ENCODE data around the gene REEP1.

DNA sequence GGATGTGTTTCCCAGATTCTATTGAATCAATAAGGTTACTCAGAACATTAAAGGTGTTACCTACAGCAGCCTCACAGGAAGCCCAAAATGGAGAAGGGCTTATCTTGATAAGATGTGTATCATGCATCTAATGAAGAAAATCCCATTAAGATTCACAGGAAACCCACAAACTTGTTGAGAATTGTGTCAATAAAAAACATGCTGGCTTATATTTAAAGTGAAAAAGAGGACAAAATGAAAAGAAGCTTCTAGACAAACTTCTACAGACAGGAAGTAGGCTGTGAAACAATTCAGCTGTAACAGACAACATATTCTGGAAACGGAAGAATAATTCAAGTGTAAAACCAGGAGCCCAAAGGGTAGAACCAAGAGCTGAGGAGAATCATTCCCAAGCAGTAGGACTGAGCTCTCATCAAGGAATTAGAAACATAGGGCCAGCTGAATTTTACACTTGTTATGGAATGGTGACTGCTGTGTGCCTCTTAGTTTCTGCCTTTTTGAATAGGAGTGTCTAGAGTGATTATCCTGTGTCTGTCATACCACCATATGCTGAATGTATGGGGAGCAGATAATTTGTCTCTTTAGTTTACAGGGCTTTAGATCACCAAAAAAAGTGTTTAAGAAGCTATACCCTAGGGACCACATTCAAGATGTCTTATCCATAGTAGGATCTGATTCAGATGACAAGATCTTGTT, 151.8 kb downstream of the REEP1 start:
- TF ChIP-seq, protein P1, sequence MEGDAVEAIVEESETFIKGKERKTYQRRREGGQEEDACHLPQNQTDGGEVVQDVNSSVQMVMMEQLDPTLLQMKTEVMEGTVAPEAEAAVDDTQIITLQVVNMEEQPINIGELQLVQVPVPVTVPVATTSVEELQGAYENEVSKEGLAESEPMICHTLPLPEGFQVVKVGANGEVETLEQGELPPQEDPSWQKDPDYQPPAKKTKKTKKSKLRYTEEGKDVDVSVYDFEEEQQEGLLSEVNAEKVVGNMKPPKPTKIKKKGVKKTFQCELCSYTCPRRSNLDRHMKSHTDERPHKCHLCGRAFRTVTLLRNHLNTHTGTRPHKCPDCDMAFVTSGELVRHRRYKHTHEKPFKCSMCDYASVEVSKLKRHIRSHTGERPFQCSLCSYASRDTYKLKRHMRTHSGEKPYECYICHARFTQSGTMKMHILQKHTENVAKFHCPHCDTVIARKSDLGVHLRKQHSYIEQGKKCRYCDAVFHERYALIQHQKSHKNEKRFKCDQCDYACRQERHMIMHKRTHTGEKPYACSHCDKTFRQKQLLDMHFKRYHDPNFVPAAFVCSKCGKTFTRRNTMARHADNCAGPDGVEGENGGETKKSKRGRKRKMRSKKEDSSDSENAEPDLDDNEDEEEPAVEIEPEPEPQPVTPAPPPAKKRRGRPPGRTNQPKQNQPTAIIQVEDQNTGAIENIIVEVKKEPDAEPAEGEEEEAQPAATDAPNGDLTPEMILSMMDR (IDR thresholded peaks at IDR 0.05 in 2 of 3, conservative IDR thresholded peaks at IDR 0.05 in 1 of 3; ENCODE audit: borderline replicate concordance in 1 of 3, insufficient read depth in 1 of 3, low read depth in 2 of 3, low read length in 2 of 3), result no peak
- TF ChIP-seq EGR1 (IDR thresholded peaks at IDR 0.05; ENCODE audit: low read depth) (no peak), EZH2 (IDR thresholded peaks at IDR 0.05) (no peak), ZNF274 (IDR thresholded peaks at IDR 0.05; ENCODE audit: low read depth, low read length) (no peak), POLR2AphosphoS5 (IDR thresholded peaks at IDR 0.05; ENCODE audit: low read depth, low read length) (no peak)
- TF ChIP-seq, protein P2, sequence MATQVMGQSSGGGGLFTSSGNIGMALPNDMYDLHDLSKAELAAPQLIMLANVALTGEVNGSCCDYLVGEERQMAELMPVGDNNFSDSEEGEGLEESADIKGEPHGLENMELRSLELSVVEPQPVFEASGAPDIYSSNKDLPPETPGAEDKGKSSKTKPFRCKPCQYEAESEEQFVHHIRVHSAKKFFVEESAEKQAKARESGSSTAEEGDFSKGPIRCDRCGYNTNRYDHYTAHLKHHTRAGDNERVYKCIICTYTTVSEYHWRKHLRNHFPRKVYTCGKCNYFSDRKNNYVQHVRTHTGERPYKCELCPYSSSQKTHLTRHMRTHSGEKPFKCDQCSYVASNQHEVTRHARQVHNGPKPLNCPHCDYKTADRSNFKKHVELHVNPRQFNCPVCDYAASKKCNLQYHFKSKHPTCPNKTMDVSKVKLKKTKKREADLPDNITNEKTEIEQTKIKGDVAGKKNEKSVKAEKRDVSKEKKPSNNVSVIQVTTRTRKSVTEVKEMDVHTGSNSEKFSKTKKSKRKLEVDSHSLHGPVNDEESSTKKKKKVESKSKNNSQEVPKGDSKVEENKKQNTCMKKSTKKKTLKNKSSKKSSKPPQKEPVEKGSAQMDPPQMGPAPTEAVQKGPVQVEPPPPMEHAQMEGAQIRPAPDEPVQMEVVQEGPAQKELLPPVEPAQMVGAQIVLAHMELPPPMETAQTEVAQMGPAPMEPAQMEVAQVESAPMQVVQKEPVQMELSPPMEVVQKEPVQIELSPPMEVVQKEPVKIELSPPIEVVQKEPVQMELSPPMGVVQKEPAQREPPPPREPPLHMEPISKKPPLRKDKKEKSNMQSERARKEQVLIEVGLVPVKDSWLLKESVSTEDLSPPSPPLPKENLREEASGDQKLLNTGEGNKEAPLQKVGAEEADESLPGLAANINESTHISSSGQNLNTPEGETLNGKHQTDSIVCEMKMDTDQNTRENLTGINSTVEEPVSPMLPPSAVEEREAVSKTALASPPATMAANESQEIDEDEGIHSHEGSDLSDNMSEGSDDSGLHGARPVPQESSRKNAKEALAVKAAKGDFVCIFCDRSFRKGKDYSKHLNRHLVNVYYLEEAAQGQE (IDR thresholded peaks at IDR 0.05; ENCODE audit: low read depth), result no peak

All from HCT116 (cell line).